Measurements from ENCODE around the gene SCAPER.

SCAPER gene

DNA sequence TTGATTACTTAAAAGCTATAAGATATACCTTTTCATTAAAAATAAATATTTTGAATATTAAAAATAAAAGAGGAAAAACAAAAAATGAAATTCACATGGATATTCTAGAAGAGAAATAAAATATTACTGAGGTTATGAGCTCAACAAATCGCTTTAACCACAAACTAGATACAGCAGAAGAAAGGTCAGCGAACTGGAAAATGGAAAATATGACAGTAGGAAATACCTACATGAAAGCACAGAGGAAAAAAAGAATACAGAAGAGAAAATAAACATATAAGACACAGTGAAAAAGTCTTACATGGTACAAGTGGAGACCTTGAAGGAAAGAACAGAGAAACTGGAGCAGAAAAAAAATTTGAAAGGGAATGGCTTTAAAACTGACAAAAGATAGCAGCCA is 33.2 kb downstream of the SCAPER start:
- no peak for TF ChIP-seq CTCF (IDR thresholded peaks at IDR 0.05)

DNA sequence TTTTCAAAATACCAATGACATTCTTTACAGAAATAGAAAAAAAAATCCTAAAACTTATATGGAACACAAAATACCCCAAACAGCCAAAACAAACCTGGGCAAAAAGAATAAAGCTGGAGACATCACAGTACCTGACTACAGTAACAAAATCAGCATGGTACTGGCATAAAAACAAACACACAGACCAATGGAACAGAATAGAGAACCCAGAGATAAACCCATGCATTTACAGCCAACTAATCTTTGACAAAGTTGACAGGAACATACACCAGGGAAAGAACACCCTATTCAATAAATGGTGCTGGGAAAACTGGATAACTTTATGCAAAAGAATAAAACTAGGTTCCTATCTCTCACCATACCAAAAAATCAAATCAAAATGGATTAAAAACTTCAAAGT is 36.4 kb downstream of the SCAPER start:
- TF ChIP-seq CTCF (IDR thresholded peaks at IDR 0.05), result no peak

DNA sequence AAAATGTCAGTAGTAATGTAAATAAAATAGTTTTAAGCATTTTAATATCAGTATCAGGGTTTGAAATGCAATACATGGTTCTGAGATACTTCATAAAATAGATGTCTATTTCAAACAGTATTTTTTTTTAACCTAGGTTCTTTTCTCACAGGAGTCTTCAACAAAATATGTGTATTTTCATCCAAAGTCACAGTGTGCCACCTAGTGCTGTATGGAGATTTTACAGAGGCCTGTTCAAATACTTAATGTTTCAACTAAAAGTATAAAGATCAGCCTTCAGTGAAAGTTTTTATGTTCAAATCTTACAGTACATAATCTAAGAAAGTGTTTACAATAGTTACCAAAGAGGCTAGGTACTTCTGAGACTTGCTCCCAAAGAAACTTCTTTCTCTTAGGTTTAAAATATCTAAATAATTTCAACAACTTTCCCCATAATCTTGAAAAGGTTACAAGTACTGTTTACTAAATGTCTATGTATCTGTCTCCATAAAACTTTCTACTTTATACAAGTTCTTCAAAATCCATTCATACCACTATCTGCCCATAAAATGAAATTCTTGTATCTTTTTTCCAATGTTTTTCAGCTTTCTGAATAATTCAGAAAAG is 38.3 kb downstream of the SCAPER start:
- peak; percentile 75 for TF ChIP-seq CTCF (IDR thresholded peaks at IDR 0.05)

DNA sequence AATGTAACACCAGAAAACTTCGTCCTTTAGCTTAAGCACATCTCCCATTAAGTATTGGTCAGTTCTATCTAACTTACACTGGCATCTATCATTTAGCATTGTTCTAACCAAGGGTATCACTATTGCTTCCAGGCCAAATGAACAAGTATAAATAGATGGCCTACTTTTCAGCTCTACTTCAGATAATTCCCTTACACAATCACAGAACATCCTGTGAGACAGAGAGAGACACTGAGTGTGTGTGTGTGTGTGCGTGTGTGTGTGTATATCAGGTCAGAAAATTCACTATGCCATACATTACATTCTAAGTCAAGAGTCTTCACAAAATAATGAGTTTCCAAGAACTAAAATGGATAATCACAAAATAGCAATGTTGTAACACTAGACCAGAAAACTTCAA is 39.1 kb downstream of the SCAPER start:
- TF ChIP-seq CTCF (IDR thresholded peaks at IDR 0.05), result no peak

- TF ChIP-seq CTCF (IDR thresholded peaks at IDR 0.05), result no peak
Measured at GRCh38 chr15:76865548-76865991, 39.6 kb downstream of the SCAPER start.

DNA sequence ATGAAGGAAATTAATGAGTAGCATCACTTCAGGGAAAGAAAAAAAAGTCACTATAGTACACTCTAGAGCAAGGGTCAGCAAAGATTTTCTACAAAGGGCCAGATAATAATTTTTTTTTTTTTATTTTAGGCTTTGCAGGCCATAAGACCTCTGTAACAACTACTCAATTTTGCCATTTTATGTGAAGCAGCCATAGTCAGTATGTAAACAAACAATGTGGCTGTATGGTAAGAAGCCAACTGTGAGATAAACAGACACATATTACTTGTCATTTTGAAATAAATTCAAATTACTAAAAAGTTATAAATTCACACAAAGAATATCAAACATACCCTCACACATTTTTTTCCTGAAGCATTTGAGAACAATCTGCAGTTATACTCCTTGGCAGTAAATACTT is 40.6 kb downstream of the SCAPER start:
- TF ChIP-seq CTCF (IDR thresholded peaks at IDR 0.05), result no peak

GRCh38 chr15:76863693-76864092 is 41.4 kb downstream of the SCAPER start:
- TF ChIP-seq CTCF (IDR thresholded peaks at IDR 0.05), result no peak

DNA sequence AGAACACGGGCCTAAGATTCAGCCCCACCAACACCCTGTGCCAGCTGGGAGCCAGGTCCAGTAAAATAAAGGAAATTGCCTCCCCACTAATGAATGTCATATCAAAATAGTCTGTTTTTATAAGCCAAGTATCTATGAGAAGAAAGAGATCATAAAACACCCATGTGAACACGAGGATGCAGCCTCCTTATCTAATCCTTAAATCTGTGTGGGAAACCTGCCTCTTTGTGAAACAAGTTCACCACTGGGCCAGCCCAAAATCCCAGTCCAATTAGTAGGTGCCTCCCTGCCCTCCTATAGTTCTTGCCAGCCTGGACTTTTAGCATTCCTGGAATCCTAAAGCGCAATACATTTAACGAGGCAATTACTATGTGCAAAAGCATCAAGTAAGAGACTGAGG is 42.0 kb downstream of the SCAPER start:
- TF ChIP-seq CTCF (IDR thresholded peaks at IDR 0.05), result no peak

Measured in LNCAP (cell line).